ENCODE measurements around the gene PLXNA3.

DNA sequence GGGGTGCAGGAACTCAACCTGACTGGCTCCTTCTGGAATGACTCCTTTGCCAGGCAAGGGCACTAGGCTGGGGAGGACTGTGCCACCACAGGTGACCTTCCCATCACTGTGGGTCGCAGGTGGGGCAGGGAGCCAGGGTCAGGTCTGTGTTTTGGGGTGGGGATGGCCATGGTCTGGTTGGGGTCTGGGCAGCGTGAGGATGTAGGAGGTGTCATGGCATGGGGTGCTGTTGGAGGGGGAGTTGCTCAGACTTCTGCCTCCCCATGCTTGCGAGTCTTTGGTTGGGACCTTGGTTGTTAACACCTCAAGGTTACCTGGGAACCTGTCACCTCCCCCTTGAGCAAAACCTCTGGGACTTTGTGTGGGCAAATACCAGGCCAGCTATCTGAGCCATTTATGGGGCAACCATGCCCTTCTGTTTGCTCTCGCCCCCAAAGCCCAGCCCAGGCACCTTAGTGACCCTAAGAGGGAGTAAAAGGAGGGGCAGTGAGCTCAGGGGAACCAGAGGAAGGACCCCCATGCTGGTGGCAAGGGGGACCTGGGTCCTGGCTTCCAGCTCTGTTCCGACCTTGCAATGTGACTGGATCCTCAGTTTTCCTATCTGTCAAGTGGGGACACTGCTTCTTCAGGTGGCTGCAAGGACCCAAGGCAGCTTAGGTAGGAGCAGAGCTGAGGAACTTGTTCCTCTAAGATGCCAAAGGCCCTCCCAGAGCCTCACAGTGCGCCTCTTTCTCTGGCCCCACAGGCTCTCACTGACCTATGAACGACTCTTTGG, 23.5 kb upstream of the PLXNA3 start:
- TF ChIP-seq, protein P1, sequence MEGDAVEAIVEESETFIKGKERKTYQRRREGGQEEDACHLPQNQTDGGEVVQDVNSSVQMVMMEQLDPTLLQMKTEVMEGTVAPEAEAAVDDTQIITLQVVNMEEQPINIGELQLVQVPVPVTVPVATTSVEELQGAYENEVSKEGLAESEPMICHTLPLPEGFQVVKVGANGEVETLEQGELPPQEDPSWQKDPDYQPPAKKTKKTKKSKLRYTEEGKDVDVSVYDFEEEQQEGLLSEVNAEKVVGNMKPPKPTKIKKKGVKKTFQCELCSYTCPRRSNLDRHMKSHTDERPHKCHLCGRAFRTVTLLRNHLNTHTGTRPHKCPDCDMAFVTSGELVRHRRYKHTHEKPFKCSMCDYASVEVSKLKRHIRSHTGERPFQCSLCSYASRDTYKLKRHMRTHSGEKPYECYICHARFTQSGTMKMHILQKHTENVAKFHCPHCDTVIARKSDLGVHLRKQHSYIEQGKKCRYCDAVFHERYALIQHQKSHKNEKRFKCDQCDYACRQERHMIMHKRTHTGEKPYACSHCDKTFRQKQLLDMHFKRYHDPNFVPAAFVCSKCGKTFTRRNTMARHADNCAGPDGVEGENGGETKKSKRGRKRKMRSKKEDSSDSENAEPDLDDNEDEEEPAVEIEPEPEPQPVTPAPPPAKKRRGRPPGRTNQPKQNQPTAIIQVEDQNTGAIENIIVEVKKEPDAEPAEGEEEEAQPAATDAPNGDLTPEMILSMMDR (IDR thresholded peaks at IDR 0.05): no peak
- TF ChIP-seq POLR2A (IDR thresholded peaks at IDR 0.05): no peak
